OCI-LY7 (cell line): ENCODE data around the gene CTSH.

Experiments used
- CTCF ChIP-seq: fragments of 200-600 bp; sonication (generic); conservative IDR thresholded peaks from 2 replicates; pipeline ENCODE4 v1.5.1; 2014; ENCODE audit warnings: mild to moderate bottlenecking, antibody characterized with exemption, low read length, moderate library complexity, mixed read lengths
- EZH2phosphoT487 ChIP-seq: fragments of 200-600 bp; sonication (generic); IDR thresholded peaks from 2 replicates; pipeline ENCODE4 v1.6.1; 2018; ENCODE audit warnings: low read depth, borderline replicate concordance, mild to moderate bottlenecking, mixed run types, antibody characterized with exemption, low read length, moderate library complexity, mixed read lengths

- no peak for TF ChIP-seq CTCF
- TF ChIP-seq EZH2phosphoT487 = no peak
These were observed 63.2 kb downstream of the CTSH start for GRCh38 chr15:78881681-78882080.
